GM12878 (cell line): ENCODE results near the gene HOATZ.

Source experiments
- BMI1 ChIP-seq: fragments of 450-650 bp; IDR thresholded peaks from 2 replicates; pipeline ENCODE4 v1.6.1; 2016; ENCODE audit warnings: mild to moderate bottlenecking, moderate library complexity, borderline replicate concordance
- CBX5 ChIP-seq: sonication (generic); IDR thresholded peaks from 2 replicates; pipeline ENCODE4 v1.6.1; 2016; ENCODE audit warnings: low read depth, moderate library complexity, mild to moderate bottlenecking, inconsistent platforms
- EGR1 ChIP-seq, 2 experiments: IDR thresholded peaks; 1 replicate in 1 of 2; 2 replicates in 1 of 2; pipeline ENCODE4 v1.6.1; 2011 to 2012; ENCODE audit warnings: low read depth in 2 of 2, low read length in 2 of 2, borderline replicate concordance in 1 of 2, mild to moderate bottlenecking in 1 of 2, moderate library complexity in 1 of 2
- ESRRA ChIP-seq: IDR thresholded peaks from 2 replicates; pipeline ENCODE4 v1.6.1; 2012; ENCODE audit warnings: mild to moderate bottlenecking, low read length, improper control_type of control experiment
- ETV6 ChIP-seq, 2 experiments: fragments of 450-650 bp in 1 of 2; IDR thresholded peaks in 1 of 2; conservative IDR thresholded peaks in 1 of 2; 2 replicates each; pipeline ENCODE4 v1.6.1; 2014; ENCODE audit warnings: antibody characterized with exemption in 1 of 2, borderline replicate concordance in 1 of 2, low read depth in 1 of 2, mild to moderate bottlenecking in 1 of 2, moderate library complexity in 1 of 2
- LARP7 ChIP-seq: fragments of 450-650 bp; IDR thresholded peaks from 2 replicates; pipeline ENCODE4 v1.6.1; 2017; ENCODE audit warnings: mild to moderate bottlenecking
- SIX5 ChIP-seq: IDR thresholded peaks from 2 replicates; pipeline ENCODE4 v1.6.1; 2011; ENCODE audit warnings: mild to moderate bottlenecking, low read depth, low read length, moderate library complexity; ENCODE audit not compliant: severe bottlenecking
- TF ChIP-seq, protein P1 (sequence below): IDR thresholded peaks from 2 replicates; pipeline ENCODE4 v1.6.1; 2012; ENCODE audit warnings: mild to moderate bottlenecking, low read depth, low read length
- TF ChIP-seq, protein P2 (sequence below): IDR thresholded peaks from 2 replicates; pipeline ENCODE4 v1.6.1; 2012; ENCODE audit warnings: low read length, inconsistent platforms
- TF ChIP-seq, protein P3 (sequence below): fragments of 450-650 bp; IDR thresholded peaks from 2 replicates; pipeline ENCODE4 v1.6.1; 2017; ENCODE audit warnings: mild to moderate bottlenecking
- TF ChIP-seq, protein P4 (sequence below), 3 experiments: IDR thresholded peaks in 2 of 3; conservative IDR thresholded peaks in 1 of 3; 2 replicates each; pipeline ENCODE4 v1.5.1; 2011; ENCODE audit warnings: low read depth in 3 of 3, low read length in 3 of 3, mild to moderate bottlenecking in 3 of 3, control low read depth in 2 of 3, moderate library complexity in 2 of 3, inconsistent platforms in 1 of 3, mixed read lengths in 1 of 3; ENCODE audit not compliant: control insufficient read depth in 2 of 3, insufficient read depth in 1 of 3; ENCODE audit errors: extremely low read depth in 1 of 3
- TF ChIP-seq, protein P5 (sequence below): IDR thresholded peaks from 2 replicates; pipeline ENCODE4 v1.6.1; 2011; ENCODE audit warnings: low read depth, low read length, improper control_type of control experiment, borderline replicate concordance
- TF ChIP-seq, protein P6 (sequence below): fragments of 450-650 bp; IDR thresholded peaks from 2 replicates; pipeline ENCODE4 v1.6.1; 2017; ENCODE audit warnings: borderline replicate concordance

DNA sequence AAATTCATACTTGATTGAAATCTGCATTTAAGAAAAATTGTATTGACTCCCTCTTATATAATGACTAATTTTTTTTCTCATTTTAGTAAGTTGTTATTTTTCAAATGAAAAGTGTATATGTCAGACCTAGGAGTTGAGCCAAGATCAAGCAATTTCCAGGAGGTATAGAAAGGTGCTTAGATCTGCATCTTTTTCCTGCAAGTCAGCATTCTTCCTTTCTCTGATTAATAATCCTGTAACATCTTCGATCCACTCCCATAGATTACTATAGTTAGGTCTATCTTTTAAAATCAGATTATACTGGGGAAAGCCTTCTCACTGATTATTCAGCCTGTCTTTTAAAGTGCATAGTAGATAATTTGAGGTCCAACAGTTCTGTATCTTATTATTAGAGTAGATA, 12.7 kb downstream of the HOATZ start:
- TF ChIP-seq, protein P1, sequence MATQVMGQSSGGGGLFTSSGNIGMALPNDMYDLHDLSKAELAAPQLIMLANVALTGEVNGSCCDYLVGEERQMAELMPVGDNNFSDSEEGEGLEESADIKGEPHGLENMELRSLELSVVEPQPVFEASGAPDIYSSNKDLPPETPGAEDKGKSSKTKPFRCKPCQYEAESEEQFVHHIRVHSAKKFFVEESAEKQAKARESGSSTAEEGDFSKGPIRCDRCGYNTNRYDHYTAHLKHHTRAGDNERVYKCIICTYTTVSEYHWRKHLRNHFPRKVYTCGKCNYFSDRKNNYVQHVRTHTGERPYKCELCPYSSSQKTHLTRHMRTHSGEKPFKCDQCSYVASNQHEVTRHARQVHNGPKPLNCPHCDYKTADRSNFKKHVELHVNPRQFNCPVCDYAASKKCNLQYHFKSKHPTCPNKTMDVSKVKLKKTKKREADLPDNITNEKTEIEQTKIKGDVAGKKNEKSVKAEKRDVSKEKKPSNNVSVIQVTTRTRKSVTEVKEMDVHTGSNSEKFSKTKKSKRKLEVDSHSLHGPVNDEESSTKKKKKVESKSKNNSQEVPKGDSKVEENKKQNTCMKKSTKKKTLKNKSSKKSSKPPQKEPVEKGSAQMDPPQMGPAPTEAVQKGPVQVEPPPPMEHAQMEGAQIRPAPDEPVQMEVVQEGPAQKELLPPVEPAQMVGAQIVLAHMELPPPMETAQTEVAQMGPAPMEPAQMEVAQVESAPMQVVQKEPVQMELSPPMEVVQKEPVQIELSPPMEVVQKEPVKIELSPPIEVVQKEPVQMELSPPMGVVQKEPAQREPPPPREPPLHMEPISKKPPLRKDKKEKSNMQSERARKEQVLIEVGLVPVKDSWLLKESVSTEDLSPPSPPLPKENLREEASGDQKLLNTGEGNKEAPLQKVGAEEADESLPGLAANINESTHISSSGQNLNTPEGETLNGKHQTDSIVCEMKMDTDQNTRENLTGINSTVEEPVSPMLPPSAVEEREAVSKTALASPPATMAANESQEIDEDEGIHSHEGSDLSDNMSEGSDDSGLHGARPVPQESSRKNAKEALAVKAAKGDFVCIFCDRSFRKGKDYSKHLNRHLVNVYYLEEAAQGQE, result no peak
- TF ChIP-seq, protein P2, sequence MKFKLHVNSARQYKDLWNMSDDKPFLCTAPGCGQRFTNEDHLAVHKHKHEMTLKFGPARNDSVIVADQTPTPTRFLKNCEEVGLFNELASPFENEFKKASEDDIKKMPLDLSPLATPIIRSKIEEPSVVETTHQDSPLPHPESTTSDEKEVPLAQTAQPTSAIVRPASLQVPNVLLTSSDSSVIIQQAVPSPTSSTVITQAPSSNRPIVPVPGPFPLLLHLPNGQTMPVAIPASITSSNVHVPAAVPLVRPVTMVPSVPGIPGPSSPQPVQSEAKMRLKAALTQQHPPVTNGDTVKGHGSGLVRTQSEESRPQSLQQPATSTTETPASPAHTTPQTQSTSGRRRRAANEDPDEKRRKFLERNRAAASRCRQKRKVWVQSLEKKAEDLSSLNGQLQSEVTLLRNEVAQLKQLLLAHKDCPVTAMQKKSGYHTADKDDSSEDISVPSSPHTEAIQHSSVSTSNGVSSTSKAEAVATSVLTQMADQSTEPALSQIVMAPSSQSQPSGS, result no peak
- TF ChIP-seq, protein P3, sequence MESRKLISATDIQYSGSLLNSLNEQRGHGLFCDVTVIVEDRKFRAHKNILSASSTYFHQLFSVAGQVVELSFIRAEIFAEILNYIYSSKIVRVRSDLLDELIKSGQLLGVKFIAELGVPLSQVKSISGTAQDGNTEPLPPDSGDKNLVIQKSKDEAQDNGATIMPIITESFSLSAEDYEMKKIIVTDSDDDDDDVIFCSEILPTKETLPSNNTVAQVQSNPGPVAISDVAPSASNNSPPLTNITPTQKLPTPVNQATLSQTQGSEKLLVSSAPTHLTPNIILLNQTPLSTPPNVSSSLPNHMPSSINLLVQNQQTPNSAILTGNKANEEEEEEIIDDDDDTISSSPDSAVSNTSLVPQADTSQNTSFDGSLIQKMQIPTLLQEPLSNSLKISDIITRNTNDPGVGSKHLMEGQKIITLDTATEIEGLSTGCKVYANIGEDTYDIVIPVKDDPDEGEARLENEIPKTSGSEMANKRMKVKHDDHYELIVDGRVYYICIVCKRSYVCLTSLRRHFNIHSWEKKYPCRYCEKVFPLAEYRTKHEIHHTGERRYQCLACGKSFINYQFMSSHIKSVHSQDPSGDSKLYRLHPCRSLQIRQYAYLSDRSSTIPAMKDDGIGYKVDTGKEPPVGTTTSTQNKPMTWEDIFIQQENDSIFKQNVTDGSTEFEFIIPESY, result no peak
- TF ChIP-seq, protein P4, sequence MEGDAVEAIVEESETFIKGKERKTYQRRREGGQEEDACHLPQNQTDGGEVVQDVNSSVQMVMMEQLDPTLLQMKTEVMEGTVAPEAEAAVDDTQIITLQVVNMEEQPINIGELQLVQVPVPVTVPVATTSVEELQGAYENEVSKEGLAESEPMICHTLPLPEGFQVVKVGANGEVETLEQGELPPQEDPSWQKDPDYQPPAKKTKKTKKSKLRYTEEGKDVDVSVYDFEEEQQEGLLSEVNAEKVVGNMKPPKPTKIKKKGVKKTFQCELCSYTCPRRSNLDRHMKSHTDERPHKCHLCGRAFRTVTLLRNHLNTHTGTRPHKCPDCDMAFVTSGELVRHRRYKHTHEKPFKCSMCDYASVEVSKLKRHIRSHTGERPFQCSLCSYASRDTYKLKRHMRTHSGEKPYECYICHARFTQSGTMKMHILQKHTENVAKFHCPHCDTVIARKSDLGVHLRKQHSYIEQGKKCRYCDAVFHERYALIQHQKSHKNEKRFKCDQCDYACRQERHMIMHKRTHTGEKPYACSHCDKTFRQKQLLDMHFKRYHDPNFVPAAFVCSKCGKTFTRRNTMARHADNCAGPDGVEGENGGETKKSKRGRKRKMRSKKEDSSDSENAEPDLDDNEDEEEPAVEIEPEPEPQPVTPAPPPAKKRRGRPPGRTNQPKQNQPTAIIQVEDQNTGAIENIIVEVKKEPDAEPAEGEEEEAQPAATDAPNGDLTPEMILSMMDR (IDR thresholded peaks at IDR 0.05 in 2 of 3, conservative IDR thresholded peaks at IDR 0.05 in 1 of 3; ENCODE audit: control insufficient read depth in 2 of 3, extremely low read depth in 1 of 3, insufficient read depth in 1 of 3, low read depth in 3 of 3, low read length in 3 of 3), result no peak
- TF ChIP-seq BMI1, result no peak
- TF ChIP-seq CBX5, result no peak
- TF ChIP-seq, protein P5, sequence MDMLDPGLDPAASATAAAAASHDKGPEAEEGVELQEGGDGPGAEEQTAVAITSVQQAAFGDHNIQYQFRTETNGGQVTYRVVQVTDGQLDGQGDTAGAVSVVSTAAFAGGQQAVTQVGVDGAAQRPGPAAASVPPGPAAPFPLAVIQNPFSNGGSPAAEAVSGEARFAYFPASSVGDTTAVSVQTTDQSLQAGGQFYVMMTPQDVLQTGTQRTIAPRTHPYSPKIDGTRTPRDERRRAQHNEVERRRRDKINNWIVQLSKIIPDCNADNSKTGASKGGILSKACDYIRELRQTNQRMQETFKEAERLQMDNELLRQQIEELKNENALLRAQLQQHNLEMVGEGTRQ, result no peak
- no peak for TF ChIP-seq SIX5
- no peak for TF ChIP-seq ESRRA
- TF ChIP-seq, protein P6, sequence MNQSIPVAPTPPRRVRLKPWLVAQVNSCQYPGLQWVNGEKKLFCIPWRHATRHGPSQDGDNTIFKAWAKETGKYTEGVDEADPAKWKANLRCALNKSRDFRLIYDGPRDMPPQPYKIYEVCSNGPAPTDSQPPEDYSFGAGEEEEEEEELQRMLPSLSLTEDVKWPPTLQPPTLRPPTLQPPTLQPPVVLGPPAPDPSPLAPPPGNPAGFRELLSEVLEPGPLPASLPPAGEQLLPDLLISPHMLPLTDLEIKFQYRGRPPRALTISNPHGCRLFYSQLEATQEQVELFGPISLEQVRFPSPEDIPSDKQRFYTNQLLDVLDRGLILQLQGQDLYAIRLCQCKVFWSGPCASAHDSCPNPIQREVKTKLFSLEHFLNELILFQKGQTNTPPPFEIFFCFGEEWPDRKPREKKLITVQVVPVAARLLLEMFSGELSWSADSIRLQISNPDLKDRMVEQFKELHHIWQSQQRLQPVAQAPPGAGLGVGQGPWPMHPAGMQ, result no peak
- no peak for TF ChIP-seq EGR1 (IDR thresholded peaks at IDR 0.05; ENCODE audit: borderline replicate concordance in 1 of 2, low read depth in 2 of 2, low read length in 2 of 2)
- TF ChIP-seq LARP7, result no peak
- no peak for TF ChIP-seq ETV6 (conservative IDR thresholded peaks at IDR 0.05 in 1 of 2, IDR thresholded peaks at IDR 0.05 in 1 of 2; ENCODE audit: borderline replicate concordance in 1 of 2, low read depth in 1 of 2)
